ENCODE measurements around the gene MYO18B.

MYO18B gene

GRCh38 chr22:25829808-25830777, 88.1 kb downstream of the MYO18B start:
- TF ChIP-seq CTCF (IDR thresholded peaks at IDR 0.05; ENCODE audit: low read depth, low read length), result no peak
- H3K4me3 ChIP-seq (replicated peaks in 1 of 2; ENCODE audit: low read depth in 2 of 2, low read length in 2 of 2), result no peak overlapping the region
- DNase-seq (ENCODE audit: low read depth in 2 of 2), result no peak

GRCh38 chr22:25833091-25833490, 91.1 kb downstream of the MYO18B start:
- no peak for DNase-seq (ENCODE audit: low read depth in 2 of 2)
- no peak overlapping the region for H3K4me3 ChIP-seq (replicated peaks in 1 of 2; ENCODE audit: low read depth in 2 of 2, low read length in 2 of 2)
- no peak for TF ChIP-seq CTCF (IDR thresholded peaks at IDR 0.05; ENCODE audit: low read depth, low read length)

GRCh38 chr22:25833676-25834075, 91.7 kb downstream of the MYO18B start:
- no peak overlapping the region for H3K4me3 ChIP-seq (replicated peaks in 1 of 2; ENCODE audit: low read depth in 2 of 2, low read length in 2 of 2)
- no peak for TF ChIP-seq CTCF (IDR thresholded peaks at IDR 0.05; ENCODE audit: low read depth, low read length)
- no peak for DNase-seq (ENCODE audit: low read depth in 2 of 2)

GRCh38 chr22:25834490-25834889, 92.5 kb downstream of the MYO18B start:
- DNase-seq (ENCODE audit: low read depth in 2 of 2), result no peak
- no peak for TF ChIP-seq CTCF (IDR thresholded peaks at IDR 0.05; ENCODE audit: low read depth, low read length)
- no peak overlapping the region for H3K4me3 ChIP-seq (replicated peaks in 1 of 2; ENCODE audit: low read depth in 2 of 2, low read length in 2 of 2)

- TF ChIP-seq CTCF (IDR thresholded peaks at IDR 0.05; ENCODE audit: low read depth, low read length), result no peak
- no peak overlapping the region for H3K4me3 ChIP-seq (replicated peaks in 1 of 2; ENCODE audit: low read depth in 2 of 2, low read length in 2 of 2)
- DNase-seq (ENCODE audit: low read depth in 2 of 2), result no peak
Measured at GRCh38 chr22:25835348-25835747, 93.4 kb downstream of the MYO18B start.

- DNase-seq (ENCODE audit: low read depth in 2 of 2), result no peak
- no peak overlapping the region for H3K4me3 ChIP-seq (replicated peaks in 1 of 2; ENCODE audit: low read depth in 2 of 2, low read length in 2 of 2)
- TF ChIP-seq CTCF (IDR thresholded peaks at IDR 0.05; ENCODE audit: low read depth, low read length), result no peak
Measured at GRCh38 chr22:25837288-25837900, 95.4 kb downstream of the MYO18B start.

All from cardiac fibroblast (primary cell).